GM08714 (cell line): ENCODE measurements around the gene SPRYD7.

Source experiments
- H3K4me3 ChIP-seq: fragments of 200-500 bp; sonication (Bioruptor generic); 2 replicates; pipeline ENCODE4 v1.5.1; 2014; ENCODE audit warnings: mild to moderate bottlenecking, low read length, inconsistent platforms
- ZNF274 ChIP-seq: IDR thresholded peaks from 2 replicates; pipeline ENCODE4 v1.6.1; 2012; ENCODE audit warnings: mild to moderate bottlenecking, low read depth, low read length

Gene SPRYD7

GRCh38 chr13:49904729-49905456, 31.2 kb downstream of the SPRYD7 start:
- no peak for TF ChIP-seq ZNF274
- H3K4me3 ChIP-seq, result no peak overlapping the region

DNA sequence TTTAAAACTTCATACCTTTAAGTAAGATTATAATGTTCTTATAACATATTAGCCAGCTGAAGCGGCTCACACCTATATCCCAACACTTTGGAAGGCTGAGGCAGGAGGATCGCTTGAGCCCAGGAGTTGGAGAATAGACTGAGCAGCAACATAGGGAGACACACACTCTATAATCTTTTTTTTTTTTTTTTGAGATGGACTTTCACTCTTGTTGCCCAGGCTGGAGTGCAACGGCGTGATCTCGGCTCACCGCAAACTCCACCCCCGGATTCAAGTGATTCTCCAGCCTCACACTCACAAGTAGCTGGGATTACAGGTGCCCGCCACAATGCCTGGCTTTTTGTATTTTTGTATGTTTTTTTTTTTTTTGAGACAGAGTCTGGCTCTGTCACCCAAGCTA, 37.3 kb downstream of the SPRYD7 start:
- no peak overlapping the region for H3K4me3 ChIP-seq
- TF ChIP-seq ZNF274, result no peak

- no peak overlapping the region for H3K4me3 ChIP-seq
- no peak for TF ChIP-seq ZNF274
Measured at GRCh38 chr13:49897713-49898112, 38.4 kb downstream of the SPRYD7 start.

GRCh38 chr13:49895826-49896225, 40.3 kb downstream of the SPRYD7 start:
- no peak for TF ChIP-seq ZNF274
- no peak overlapping the region for H3K4me3 ChIP-seq

- TF ChIP-seq ZNF274, result no peak
- no peak overlapping the region for H3K4me3 ChIP-seq
Measured at GRCh38 chr13:49893591-49893990, 42.5 kb downstream of the SPRYD7 start.

DNA sequence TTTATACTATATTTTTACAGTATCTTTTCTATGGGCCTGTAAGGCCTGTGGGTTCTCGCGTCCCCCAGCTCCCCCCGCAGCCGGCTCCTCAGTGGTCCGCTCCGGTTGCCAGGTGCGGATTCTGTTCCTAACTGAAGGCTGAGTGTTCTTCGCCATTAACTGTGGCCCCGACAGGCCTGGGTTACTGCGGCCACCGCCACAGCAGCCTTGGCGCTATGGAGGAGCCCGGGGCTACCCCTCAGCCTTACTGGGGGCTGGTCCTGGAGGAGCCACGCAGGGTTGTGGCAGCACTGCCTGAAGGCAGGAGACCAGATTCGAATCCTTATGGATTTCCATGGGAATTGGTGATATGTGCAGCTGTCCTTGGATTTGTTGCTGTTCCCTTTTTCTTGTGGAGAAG, 45.8 kb downstream of the SPRYD7 start:
- no peak overlapping the region for H3K4me3 ChIP-seq
- no peak for TF ChIP-seq ZNF274

- no peak overlapping the region for H3K4me3 ChIP-seq
- no peak for TF ChIP-seq ZNF274
Measured at GRCh38 chr13:49878682-49879081, 57.5 kb downstream of the SPRYD7 start.

- no peak overlapping the region for H3K4me3 ChIP-seq
- TF ChIP-seq ZNF274, result no peak
Measured at GRCh38 chr13:49877629-49878218, 58.4 kb downstream of the SPRYD7 start.

DNA sequence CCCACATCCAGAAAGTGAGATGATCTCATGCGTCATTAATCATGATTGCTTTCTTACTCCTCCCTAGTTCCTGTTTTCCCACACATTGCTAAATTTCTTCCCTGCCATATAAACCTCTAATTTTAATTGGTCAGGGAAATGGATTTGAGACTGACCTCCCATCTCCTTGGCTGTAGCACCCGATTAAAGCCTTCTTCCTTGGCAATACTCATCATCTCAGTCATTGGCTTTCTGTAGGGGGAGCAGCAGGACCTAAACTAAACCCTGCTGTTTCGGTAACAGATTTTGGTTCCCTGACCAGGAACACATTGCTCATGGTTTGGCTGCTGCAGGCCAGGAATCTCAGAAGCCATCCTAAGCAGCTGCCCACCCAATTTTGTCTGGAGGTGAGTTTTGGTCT, 61.7 kb downstream of the SPRYD7 start:
- no peak for TF ChIP-seq ZNF274
- H3K4me3 ChIP-seq, result no peak overlapping the region

GRCh38 chr13:49869519-49869918, 66.6 kb downstream of the SPRYD7 start:
- no peak for TF ChIP-seq ZNF274
- no peak overlapping the region for H3K4me3 ChIP-seq

- no peak for TF ChIP-seq ZNF274
- no peak overlapping the region for H3K4me3 ChIP-seq
Measured at GRCh38 chr13:49867834-49868233, 68.3 kb downstream of the SPRYD7 start.

DNA sequence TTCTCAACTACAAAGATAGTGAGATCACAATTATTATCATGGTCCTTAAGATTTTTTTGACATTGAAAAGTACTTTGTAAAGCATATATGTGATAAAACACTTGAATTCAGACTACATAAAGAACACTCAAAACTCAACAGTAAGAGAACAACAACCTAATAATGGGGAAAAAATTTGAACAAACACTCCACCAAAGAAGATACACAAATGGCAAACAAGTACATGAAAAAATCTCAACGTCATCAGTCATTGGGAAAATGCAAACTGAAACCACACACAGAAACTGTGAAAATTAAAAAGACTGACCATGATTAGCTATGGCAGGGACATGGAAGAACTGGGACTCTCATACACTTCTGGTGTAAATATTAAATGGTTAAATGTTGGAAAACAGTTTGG, 70.9 kb downstream of the SPRYD7 start:
- no peak overlapping the region for H3K4me3 ChIP-seq
- TF ChIP-seq ZNF274, result no peak

GRCh38 chr13:49864509-49864908, 71.6 kb downstream of the SPRYD7 start:
- no peak for TF ChIP-seq ZNF274
- H3K4me3 ChIP-seq, result no peak overlapping the region
